Measurements from ENCODE around the gene ZNF521. TPM values are rescaled to one million over a fixed set of nuclear protein-coding genes. Genes with fewer than 3 reads are reported as not detected.

ZNF521 gene
- total and polyA plus RNA-seq, 2 donors (not counting 3 experiments of a cell fraction or from before 2014, with no cell fraction given) = 111 to 168 TPM

GRCh38 chr18:25137197-25137472 lies 214.8 kb downstream of the ZNF521 start:
- Histone ChIP-seq H3K36me3 (ENCODE audit: control insufficient read depth in 2 of 2, extremely low read depth in 1 of 2, insufficient read depth in 2 of 2, low read length in 2 of 2) (no peaks in the 10 kb centered on the region), H3K27ac (ENCODE audit: insufficient read depth, low read depth, low read length) (no peak overlapping the region), H3K4me3 (replicated peaks in 1 of 3; ENCODE audit: insufficient read depth in 1 of 3, low read depth in 1 of 3, low read length in 3 of 3) (no peak overlapping the region), H3K9me1 (replicated peaks; ENCODE audit: control insufficient read depth, extremely low read depth, insufficient read depth, low read length) (no peaks in the 10 kb centered on the region), H3K9me3 (replicated peaks; ENCODE audit: control insufficient read depth, insufficient read depth, low read length) (no peaks in the 10 kb centered on the region), H3K9ac (replicated peaks; ENCODE audit: extremely low read depth, insufficient read depth, low read length) (no peak overlapping the region), H2AFZ (ENCODE audit: low read depth, low read length) (no peak overlapping the region), H3K4me2 (ENCODE audit: insufficient read depth, low read length) (no peak overlapping the region), H3K27me3 (ENCODE audit: control insufficient read depth in 2 of 2, insufficient read depth in 2 of 2, low read length in 2 of 2) (no peaks in the 10 kb centered on the region), H4K20me1 (replicated peaks; ENCODE audit: control insufficient read depth, extremely low read depth, insufficient read depth, low read length) (peaks cover 5% of the 10 kb centered on the region), H3K79me2 (ENCODE audit: control insufficient read depth, insufficient read depth, low read length) (no peaks in the 10 kb centered on the region), H3K4me1 (ENCODE audit: control insufficient read depth, extremely low read depth, insufficient read depth, low read length) (peaks cover 16% of the 10 kb centered on the region)
- dilution Hi-C loops (cut with MboI; ENCODE audit: extremely low pct_ligation_motif_present, low sequenced_read_pairs) = no loop called here
- ChIA-PET POLR2A (no interaction called here), CTCF (no interaction called here)
- intact Hi-C loops (cut with micrococcal nuclease) = no loop called here
- TF ChIP-seq GATA2 (IDR thresholded peaks at IDR 0.05; ENCODE audit: insufficient read depth, insufficient read length, low read depth, low read length) = no peak
- TF ChIP-seq POLR2A (IDR thresholded peaks at IDR 0.05; ENCODE audit: low read depth, low read length) = no peak
- no peak for TF ChIP-seq JUN (IDR thresholded peaks at IDR 0.05; ENCODE audit: borderline replicate concordance, insufficient read depth, insufficient read length, low read depth)
- no peak for TF ChIP-seq POLR2AphosphoS5 (IDR thresholded peaks at IDR 0.05; ENCODE audit: insufficient read depth, low read depth, low read length)
- TF ChIP-seq EZH2 (IDR thresholded peaks at IDR 0.05; ENCODE audit: borderline replicate concordance, low read depth, low read length, severe bottlenecking) = no peak
- no peak for TF ChIP-seq FOS (IDR thresholded peaks at IDR 0.05; ENCODE audit: borderline replicate concordance, insufficient read depth, low read length)
- TF ChIP-seq MYC (IDR thresholded peaks at IDR 0.05; ENCODE audit: low read depth, low read length) = no peak
- no peak for TF ChIP-seq CTCF (IDR thresholded peaks at IDR 0.05; ENCODE audit: extremely low read depth in 1 of 2, insufficient read depth in 1 of 2, low read depth in 1 of 2, low read length in 2 of 2)
- TF ChIP-seq MAX (IDR thresholded peaks at IDR 0.05; ENCODE audit: insufficient read depth, insufficient read length) = no peak
- no TSS peak for BruUV-seq (replicated peaks)
- FAIRE-seq (no peak), DNase-seq (ENCODE audit: low read depth, low spot score) (no peak)

Data from endothelial cell of umbilical vein (primary cell).